SIG-M5 treated with dmso at 0.1 percent for 504 hours (cell line): ENCODE results near the gene SMG5.

ENCODE experiments used
- DNase-seq: peaks from one replicate; lab custom pipeline; 2025; ENCODE audit not compliant: unreplicated experiment; lab: John Stamatoyannopoulos, UW

The SMG5 gene

DNA sequence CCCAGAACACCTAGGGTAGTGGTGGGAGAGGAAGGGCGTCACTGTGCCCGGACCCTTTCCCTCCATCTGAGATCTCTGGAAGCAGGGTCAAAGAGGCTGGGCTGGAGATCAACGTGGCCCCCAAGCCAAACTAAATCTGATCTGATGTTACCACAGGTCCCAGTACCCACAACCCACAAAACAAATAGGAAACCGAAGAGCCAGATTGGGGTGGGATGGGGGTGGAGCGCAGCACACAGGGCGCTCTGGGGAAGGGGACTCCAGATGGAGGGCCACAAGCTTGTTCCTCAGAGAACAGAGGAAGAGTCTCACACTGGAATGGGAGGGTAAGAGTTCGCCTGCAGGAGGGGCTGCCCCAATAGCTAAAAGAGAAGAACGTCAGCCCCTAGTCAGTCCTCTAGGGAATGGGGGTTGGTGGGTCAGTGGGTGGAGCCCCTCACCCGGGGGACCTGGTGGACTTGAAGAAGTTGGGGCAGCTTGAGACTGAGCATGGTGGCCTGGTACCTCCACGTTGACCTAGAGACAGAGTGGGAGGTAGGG, 36.3 kb downstream of the SMG5 start:
- no peak for DNase-seq

DNA sequence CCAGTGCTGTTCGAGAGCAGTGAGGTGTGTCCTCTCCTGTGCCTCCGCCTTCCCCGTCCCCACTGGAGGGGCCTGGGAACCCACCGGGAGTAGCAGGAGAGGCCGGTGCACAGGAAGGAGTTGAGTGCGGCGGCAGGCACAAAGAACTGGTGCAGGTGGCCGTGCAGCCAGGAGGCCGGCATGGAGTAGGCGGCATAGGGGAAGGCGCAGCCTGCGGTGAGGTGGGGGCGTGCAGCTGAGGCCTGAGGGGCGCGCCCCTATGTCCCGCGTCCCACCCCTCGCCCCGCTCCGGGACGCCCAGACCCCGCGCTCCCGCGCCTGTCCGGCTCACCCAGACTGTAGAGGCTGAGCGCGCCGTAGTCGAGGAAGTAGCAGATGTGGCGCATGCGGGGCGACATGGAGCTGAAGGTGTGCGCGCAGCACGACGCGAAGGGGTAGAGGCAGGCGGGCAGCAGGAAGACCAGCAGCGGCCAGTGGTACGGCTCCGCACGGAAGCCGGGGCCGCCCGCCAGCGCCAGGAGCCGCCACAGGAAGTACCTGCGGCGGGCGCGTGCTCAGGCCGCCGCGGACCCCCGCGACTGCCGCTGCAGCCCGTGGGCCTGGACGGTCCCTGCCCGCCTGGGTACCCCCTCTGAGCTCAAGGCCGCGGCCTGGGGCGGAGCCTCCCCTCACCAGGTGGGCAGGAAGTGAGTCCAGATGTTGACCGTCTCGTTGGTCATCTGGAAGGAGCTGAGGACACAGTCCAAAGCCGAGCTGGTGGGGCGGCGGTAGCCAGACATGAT, 37.0 kb downstream of the SMG5 start:
- DNase-seq: no peak

DNA sequence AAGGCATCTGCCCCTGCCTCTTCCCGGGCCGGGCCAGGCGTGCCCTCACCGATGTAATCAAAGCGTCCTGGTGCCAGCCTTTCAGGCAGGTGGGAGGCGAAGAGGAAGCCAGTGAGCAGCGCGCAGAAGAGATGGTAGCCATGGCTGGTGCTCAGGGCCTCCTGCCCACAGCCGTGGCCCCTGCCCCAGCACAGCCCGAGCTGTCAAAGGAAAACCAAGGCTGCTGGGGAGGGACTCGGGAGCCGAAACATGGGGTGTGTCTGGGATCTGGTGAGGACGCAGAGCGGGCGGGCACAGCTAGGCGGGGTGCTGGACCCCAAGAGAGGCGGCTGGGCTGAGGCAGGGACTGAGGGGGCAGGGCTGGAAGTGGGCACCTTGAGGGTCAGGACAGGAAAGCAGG, 37.9 kb downstream of the SMG5 start:
- DNase-seq: no peak

DNA sequence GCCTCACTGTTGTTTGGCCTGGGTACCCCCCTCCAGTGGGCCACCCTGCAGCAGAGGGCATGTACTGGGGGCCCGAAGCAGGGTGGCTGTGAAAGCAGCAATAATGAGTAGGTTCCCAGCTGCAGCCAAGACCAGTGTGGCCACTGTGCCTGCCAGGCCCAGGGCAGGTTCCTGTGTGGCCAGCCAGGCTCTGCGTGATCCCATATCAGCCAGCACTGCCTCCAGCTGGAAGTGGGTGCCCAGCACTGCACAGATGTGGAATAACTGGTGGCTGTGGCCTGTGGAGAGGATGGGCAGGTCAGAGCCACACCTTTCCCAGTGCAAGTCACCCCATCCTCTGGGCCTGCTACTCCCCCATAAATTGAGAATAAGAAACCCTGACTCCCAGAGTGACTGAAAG, 38.5 kb downstream of the SMG5 start:
- DNase-seq: no peak

DNA sequence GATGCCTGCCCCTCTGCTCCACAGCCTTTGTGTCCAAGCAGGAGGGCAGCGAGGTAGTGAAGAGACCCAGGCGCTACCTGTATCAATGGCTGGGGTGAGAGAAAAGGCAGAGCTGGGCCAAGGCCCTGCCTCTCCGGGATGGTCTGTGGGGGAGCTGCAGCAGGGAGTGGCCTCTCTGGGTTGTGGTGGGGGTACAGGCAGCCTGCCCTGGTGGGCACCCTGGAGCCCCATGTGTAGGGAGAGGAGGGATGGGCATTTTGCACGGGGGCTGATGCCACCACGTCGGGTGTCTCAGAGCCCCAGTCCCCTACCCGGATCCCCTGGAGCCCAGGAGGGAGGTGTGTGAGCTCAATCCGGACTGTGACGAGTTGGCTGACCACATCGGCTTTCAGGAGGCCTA, 39.9 kb downstream of the SMG5 start:
- DNase-seq: no peak

DNA sequence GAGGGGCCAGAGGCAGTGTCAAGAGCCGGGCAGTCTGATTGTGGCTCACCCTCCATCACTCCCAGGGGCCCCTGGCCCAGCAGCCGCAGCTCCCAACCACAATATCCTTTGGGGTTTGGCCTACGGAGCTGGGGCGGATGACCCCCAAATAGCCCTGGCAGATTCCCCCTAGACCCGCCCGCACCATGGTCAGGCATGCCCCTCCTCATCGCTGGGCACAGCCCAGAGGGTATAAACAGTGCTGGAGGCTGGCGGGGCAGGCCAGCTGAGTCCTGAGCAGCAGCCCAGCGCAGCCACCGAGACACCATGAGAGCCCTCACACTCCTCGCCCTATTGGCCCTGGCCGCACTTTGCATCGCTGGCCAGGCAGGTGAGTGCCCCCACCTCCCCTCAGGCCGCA, 40.7 kb downstream of the SMG5 start, which contains the start of gene BGLAP:
BGLAP (plus strand) TSS at position 259 of the 400 bp plus-strand sequence; CDS start at position 307, 48 bp downstream.
- DNase-seq: no peak

DNA sequence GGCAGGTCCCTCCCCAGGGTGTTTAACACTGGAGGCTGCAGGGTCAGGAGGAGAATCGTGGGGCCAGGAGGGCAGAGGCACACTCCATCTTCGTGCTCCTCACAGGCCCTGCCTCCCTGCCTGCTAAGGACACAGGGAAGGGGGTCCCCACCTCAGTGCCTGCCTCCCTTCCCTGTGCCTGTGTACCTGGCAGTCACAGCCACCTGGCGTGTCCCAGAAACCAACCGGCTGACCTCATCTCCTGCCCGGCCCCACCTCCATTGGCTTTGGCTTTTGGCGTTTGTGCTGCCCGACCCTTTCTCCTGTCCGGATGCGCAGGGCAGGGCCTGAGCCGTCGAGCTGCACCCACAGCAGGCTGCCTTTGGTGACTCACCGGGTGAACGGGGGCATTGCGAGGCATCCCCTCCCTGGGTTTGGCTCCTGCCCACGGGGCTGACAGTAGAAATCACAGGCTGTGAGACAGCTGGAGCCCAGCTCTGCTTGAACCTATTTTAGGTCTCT, 41.3 kb downstream of the SMG5 start:
- no peak for DNase-seq

DNA sequence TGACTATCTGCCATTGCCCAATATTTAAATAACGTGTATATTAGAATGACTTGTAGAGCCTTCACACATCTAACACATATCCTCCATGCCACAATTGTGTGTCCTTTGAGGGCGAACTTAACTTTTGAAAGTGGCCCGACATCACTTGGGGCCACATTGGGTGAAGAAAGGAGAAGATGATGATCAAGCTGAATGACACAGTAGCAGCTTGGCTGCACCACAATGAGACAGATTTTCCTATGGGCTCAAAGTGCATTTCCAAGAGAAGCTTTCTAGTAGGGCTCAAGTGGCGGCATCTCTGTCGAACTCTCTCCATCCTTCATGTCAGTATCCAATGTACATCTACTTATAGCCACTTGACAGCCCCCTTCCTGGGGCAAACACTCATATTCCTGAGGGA, 44.4 kb downstream of the SMG5 start:
- no peak for DNase-seq

DNA sequence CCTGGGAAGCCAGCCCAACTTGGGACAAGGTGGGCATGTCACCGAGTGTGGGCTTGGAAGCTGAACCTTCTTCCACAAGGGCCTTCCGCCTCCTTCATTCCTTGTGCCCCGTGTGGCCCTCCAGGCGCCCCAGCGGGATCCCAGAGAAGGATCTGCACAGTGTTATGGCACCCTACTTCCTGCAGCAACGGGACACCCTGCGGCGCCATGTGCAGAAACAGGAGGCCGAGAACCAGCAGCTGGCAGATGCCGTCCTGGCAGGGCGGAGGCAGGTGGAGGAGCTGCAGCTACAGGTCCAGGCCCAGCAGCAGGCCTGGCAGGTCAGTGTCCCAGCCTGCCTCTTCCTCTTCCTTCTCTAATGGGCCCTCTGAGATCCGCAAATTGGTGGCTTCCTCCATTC, 46.5 kb downstream of the SMG5 start:
- DNase-seq: no peak

DNA sequence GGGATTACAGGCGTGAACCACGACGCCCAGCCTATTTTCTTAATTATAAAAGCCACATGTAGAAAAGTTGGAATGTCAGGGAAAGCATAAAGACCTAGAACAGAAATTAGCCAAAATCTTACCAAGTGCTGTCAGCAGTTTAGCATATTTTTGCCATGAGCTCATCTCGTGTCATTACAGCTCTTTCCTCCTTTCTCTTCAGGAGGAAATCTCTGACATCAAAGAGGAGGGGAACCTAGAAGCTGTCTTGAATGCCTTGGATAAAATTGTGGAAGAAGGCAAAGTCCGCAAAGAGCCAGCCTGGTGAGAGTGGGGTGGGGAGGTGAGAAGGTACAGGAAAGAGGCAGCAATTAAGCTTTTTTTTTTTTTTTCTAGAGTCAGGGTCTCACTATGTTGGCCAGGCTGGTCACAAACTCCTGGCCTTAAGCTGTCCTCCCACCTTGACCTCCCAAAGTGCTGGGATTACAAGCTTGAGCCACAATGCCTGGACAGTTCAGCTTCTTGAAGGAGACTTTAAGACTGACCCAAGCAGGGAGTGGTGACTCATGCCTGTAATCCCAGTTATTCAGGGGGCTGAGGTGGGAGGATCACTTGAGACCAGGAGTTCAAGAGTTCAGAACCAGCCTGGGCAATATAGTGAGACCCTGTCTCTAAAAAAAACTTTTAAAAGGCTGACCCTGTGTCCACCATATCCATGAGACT, 49.0 kb downstream of the SMG5 start:
- DNase-seq: no peak

DNA sequence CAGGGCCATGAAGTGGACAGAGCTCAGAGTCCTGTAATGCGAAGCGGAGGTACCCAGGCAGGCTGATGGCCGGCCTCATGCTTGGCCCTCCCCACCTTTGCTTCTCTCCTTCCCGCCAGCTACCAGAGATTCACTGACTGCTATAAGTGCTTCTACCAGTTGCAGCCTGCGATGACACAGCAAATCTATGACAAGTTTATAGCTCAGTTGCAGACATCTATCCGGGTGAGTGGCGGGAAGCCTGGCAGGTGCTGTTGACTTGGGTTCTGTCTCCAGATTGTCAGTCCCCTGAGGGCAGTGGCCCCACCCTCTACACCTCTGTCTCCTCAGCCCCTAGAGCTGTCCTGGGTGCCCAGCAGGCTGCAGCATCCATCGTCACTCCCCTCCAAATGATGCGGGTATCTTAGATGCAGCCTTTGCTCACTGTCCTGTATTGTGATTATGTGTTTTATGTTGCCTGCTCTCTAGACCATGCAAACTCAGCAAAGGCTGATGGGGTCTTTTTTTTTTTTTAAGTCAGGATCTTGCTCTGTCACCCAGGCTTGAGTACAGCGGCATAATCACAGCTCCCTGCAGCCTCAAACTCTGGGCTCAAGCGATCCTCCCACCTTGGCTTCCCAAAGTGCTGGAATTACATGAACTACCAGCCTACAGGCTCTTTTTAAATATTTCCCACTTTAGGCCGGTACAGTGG, 50.3 kb downstream of the SMG5 start:
- DNase-seq: no peak

DNA sequence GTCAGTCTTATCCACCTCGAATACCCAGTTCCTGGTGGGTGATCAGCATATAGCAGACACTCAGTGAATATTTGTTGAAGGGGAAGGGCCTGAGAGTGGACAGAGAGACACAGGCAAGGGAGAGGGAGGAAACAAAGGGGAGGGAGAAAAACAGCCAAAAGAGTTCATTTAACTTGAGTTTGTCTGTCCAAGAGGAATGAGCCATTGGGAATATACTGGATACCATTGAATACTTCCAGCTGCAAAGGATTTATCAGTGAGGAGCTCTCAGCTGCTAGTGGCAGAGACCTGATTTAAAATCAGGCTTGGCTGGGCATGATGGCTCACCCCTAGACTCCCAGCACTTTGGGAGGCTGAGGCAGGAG, 52.2 kb downstream of the SMG5 start:
- no peak for DNase-seq

DNA sequence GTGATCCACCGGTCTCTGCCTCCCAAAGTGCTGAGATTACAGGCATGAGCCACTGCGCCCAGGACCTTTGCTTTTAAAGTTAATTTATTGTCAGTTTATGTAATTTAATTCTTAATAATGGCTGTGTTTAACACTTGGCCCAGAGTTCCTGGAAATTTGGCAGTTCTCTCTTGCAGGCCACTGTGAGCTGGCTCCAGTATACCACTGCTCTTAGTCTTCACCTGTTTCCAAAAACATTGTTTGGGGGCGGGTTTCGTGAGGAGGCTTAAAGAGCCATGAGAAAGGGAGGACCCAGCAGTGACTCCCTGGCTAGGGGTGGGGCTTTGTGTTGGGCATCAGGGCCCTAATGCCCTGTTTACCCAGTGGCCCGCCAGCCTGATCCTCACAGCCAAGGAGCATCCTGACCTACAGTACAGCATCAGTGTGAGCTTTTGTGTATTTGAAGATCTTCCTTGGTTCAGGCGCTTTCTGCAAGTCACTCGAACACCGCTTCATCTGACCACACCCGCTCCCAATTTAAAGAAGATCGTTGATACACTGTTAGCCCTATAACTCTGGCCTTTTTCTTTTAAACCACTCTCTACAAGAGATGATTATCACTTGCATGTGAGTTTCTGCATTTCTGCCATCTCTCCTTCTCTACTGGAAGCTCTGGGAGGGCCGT, 52.7 kb downstream of the SMG5 start:
- no peak for DNase-seq

DNA sequence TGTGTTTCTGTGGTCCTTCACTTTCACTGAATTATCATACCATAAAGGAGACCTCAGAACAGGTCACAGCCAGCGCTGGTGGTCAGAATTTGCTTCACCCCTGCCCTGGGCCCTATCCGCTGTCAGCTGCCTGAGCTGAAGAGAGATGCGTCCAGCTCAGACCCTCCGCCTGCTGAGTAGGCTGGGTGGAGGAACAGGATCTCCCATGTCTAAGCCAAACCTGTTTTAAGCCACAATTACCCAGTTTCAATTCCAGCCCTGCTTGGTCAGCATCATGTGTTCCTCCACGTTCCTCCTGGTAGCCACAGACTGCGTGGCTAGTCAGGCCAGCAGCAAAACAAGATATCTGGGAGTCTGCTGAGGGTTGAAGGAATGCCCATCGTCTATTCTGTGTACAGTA, 54.1 kb downstream of the SMG5 start:
- DNase-seq: no peak

DNA sequence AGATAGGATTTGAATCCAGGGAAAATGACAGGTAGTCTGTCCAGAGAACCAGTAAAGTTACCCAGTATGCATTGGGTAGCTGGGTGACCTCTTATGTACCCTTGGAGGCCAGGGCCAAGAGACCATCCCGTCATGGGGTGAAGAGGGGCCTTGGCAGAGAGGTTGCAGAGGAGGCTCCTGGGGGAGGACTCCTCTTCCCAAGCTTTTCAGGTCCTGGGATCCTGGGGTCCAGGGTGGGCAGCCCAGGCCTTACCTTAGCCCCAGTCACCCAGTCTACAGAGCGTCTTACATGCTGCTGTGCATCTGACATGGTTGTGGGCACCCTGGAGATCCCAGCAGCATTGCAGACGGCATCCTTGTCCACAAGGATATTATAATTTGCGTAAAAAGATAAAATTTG, 55.8 kb downstream of the SMG5 start:
- DNase-seq: no peak

DNA sequence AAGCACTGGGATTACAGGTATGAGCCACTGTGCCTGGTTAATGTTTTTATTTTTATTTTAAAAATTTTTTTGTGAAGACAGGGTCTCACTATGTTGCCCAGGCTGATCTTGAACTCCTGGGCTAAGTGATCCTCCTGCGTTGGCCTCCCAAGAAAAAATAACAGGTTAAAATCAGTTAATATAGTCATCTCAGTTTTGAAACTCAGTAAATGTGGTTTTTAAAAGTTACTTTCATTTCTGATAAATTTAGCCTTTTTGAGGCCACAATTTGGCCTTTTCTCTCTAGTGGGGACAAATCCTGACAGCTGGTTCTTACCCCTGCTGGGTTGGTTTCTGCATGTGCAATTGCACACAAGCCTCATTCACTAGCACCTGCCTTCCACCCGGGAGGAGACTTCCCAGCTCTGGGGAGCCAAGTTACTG, 56.5 kb downstream of the SMG5 start:
- peak; percentile 27 for DNase-seq

DNA sequence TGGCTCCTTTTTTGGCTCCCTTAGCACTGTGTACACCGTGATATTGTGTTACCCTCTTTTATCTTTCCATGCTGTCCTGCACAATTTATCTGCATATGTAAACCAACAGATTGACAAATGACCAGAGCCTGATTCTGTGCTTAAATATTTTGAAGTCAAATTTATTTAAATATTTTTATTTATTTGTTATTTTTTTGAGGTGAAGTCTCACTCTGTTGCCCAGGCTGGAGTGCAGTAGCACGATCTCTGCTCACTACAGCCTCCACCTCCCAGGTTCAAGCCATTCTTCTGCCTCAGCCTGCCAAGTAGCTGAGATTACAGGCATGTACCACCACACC, 57.0 kb downstream of the SMG5 start:
- no peak for DNase-seq

DNA sequence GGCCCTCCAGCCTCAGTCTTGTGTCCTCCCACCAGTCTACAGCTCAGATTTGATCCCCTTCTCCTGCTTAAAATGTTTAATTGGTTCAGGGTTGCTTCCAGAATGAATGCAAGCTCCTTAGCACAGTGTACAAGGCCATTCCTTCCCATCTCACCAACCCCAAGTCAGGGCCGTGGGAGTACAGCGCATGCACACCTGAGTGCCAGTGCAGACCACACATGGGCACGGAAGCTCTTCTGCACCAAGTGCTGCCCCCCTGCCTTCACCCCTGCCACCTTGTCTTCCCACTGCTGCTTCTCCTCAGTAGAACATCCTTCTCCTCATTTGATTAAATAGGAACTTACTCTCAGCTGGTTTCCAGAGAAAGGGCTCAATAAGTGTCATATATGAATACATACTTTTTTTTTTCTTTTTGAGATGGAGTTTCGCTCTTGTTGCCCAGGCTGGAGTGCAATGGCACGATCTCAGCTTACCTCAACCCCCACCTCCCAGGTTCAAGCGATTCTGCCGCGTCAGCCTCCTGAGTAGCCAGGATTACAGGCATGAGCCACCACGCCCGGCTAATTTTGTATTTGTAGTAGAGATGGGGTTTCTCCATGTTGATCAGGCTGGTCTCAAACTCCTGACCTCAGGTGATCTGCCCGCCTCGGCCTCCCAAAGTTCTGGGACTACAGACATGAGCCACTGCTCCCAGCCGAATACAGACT, 60.5 kb downstream of the SMG5 start:
- DNase-seq: no peak

DNA sequence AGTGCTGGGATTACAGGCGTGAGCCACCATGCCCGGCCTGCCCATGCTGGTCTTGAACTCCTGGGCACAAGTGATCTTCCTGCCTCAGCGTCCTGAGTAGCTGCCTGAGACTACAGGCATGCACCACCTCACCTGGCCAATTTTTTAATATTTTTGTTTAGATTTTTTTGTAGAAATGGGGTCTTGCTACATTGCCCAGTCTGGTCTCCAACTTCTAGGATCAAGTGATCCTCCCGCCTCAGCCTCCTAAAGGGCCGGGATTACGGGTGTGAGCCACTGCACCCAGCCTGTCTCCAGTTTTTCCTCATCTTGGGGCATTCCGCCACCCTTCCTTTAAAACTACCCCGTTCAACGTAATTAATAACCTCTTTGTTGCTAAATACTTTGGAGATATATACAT, 62.4 kb downstream of the SMG5 start:
- DNase-seq: no peak

DNA sequence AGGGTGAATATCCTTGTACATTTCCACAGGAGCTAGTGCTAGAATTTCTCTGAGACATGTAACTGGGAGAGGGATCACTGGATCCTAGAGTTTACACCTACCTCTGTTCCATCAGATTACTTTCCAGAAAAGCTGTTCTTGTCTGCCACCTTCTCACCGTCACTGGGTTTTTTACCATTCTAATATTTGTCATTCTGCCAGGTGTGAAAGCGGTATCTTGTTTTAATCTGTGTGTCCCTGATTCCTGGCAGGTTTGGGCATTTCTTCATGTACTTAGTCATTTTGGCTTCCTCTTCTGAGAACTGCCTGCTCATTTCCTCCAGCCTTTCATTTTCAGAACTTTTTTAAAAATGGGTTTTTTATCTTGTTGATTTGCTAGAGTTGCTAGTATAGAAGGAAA, 64.8 kb downstream of the SMG5 start:
- peak; percentile 35 for DNase-seq
